HG02943 (cell line): Measurements from ENCODE around the gene TXN2.
"Not testable (repeated sequence)": the region's sequence is repeated elsewhere in the genome, so short reads cannot be mapped to it uniquely, and the experiment has no call there.

ENCODE experiments used
- ATAC-seq: cut with Tn5 transposase; IDR thresholded peaks from one replicate; pipeline ENCODE4 v1.9.1; 2021; ENCODE audit warnings: mild to moderate bottlenecking, low read depth, moderate library complexity; ENCODE audit not compliant: unreplicated experiment

The TXN2 gene

DNA sequence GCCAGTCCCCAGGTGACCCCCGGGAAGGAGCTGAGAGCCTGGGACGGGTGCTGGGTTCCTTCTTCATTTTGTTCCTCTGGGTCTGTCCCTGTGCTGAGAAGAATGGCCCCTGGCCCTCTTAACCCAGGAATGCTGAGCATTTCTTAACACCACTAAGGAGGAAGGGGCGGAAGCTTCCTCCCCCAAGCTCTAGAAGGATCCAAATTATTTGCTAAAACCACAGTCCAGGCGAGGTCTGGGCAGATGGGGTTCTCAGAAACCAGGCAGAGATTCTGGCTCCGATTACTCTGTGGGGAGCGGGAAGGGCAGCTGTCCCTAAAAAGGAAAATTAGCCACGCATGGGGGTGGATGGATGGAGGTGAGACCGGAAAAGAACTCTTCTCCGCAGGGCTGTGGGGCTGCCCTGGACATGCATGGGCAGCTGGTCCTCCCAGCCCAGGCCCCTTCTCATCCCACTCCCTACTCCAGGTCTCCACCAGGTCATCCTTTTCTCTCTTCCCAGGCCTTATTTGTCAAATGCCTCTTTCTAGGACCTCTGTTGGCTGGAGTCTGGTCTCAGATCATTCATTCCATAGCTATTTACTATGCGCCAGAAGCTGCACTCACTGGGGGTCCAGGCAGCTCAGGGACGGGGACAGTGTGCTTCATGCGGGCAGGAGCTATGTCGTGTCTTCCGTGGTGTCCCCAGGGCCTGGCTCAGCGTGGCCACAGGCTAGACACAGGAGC, 48.7 kb downstream of the TXN2 start:
- ATAC-seq: no peak

DNA sequence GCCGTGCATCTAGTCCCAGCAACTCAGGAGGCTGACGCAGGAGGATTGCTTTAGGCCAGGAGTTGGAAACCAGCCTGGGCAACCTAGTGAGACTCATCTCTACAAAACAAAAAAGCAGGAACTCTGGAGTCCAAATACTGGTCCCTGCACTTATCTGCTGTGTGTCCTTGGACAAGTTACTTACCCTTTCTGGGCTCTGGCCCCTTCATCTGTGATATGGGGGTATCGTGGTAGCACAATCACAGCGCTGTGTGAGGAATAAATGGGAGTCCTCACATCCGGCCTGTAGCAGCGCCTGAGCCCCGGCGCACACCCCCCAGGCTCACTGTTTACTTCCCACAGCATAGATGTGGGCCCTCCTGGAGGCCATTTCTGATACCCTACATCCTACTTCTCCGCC, 49.5 kb downstream of the TXN2 start:
- ATAC-seq: no peak

DNA sequence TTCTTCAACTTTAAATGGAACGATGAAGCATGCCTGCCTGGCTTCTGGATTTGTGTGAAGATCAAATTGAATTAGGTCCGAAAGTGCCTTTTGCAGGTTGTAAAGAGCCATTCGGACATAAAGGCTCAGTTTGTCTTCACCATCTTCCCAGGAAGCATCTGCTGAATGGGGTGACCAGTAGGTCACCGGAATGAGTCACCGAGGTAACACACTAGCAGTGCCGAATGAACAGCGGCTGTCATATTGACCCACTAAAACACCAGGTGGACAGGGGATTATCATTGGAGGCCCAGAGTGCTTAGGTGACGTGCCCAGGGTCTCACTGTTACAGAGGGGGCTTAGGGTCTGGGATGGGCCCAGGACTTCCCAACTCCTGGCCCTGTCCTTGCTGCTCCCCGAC, 50.6 kb downstream of the TXN2 start:
- no peak for ATAC-seq

DNA sequence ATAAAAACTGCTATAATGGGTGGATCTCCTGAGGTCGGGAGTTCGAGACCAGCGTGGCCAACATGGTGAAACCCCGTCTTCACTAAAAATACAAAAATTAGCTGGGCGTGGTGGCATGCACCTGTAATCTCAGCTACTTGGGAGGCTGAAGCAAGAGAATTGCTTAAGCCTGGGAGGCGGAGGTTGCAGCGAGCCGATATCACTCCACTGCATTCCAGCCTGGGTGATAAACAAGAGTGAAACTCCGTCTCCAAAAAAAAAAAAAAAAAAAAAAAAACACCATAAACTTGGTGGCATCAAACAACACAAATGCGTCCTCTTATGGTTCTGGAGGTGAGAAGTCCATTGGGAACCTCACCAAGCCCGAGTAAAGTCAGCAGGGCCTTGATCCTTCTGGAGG, 53.5 kb downstream of the TXN2 start:
- not testable (repeated sequence) for ATAC-seq

DNA sequence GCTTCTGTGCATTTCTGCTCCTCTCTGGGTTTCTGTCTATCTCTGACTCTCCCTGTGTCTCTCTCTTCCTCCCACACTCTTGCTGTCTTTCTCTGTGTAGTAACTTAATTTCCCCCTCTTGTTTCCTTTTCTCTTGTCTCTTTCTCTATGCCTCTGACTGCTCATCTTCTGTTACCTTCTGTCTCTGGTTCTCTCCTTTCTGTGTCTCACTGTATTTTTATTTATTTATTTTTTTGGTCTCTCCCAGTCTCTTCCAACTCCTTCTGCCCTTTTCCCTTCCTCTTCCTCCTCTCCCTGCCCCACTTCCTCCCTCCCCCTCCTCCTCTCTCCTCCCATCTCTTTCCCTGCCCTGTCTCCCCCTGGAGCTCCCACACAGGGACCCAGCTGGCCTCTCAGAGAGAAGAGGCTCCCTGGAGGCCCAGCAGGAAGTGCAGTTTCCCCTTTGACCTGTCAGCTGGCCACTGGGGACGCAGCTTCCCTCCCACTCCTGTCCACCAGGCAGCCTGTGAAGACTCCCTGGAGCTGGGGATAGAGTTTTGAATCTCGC, 55.4 kb downstream of the TXN2 start:
- ATAC-seq: no peak

DNA sequence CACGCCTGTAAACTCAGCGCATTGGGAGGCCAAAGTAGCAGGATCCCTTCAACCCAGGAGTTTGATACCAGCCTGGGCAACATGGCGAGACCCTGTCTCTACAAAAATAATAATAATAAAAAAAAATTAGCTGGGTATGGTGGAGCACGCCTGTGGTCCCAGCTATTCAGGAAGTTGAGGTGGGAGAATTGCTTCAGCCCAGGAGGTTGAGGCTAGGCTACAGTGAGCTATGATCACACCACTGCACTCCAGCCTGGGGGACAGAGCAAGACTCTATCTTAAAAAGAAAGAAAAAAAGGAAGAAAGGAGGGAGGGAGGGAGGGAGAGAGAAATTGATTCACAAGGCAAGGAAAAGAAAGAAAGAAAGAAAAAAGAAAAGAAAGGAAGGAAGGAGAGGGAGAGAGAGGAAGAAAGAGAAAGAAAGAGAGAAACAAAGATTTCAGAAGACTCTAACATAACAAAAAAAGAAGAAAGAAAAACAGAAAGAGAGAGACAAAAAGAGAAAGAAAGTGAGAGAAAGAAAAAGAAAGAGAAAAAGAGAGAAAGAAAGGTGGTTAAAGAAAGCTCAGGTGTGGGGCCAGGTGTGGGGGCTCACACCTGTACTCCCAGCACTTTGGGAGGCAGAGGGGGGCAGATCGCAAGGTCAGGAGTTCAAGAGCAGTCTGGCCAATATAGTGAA, 56.4 kb downstream of the TXN2 start:
- ATAC-seq: no peak

DNA sequence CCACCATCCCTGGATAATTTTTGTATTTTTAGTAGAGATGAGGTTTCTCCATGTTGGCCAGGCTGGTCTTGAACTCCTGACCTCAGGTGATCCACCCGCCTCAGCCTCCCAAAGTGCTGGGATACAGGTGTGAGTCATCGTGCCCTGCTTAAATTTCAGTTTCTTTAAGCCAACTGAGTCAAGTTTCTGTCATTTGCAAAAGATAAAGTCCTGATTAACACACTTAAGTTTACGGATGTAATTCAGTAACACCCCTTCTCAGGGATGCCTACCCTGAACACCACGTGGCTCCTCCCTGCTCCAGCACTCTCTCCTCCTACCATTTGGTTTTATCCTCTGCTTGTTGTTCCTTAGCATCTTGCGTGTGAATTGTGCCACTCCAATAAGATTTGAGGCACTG, 57.0 kb downstream of the TXN2 start:
- not testable (repeated sequence) for ATAC-seq

DNA sequence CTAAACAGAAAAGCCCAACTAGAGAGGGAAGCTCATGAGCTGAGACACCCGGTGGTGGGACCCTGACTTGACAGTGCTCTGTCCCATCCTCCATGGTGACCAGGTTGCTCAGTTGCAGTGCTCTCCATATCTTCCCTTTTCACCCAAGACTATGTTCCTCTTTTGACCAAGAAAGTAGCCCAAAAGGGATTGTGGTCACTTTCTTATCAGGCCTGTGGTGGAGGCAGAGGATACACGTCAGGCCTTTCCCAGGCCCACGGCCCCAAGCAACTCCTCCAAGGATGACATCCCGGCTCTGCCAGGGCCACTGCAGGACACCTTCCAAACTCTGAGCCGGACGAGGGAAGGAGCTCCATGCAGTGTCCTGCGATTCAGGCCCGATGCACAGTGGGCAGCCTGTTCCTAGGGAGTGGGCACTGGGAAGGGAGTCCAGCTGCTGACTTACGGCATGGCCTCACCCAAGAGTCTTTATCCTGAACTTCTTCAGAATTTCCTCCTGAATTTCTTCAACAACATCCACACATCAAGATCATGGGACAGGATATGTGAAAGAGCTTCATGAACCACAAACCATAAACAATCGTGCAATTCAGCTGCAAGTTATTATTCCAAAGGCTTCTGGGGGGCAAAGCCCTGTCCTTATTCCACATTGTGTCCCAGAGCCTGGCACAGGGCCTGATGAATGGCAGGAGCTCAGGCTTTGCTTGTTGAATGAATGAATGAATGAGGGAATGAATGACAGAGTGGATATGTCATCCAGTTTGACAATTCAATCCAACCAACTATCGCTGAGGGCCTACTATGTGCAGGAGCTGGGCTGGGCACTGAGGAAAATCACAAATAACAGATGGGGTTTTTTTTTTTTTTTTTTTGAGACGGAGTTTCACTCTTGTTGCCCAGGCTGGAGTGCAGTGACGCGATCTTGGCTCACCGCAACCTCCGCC, 57.7 kb downstream of the TXN2 start:
- ATAC-seq: no peak

DNA sequence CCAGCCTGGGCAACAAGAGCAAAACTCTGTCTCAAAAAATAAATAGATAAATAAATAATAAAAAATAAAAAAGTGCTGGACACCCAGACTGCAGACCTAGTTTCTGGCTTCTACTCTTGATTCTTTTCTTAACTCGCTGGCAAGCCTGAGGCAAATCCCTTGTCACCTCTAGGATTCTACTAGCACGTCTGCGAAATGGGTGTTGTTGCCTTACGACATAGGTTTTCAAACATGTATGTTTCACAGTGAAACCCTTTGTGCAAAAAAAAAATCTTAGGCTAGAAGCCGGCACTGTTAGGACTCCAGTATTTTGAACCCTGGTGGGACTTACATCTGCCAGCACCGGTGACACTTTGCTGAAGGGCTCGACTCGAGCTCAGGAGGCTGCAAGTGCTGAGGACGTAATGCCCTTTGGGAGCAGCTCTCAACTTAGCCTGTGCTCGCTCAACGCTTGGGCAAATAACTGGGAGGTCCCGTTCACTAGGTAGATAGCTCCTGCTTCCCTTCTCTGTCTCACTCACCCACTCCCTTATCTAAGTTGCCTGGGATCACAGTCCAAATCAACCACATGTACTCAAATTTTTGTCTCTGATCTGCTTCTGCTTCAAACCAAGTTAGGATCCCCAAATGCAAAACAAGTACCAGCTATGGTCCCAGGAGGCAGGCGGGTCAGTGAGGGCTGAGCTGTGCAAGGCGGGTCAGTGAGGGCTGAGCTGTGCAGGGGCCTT, 59.0 kb downstream of the TXN2 start:
- ATAC-seq: no peak

DNA sequence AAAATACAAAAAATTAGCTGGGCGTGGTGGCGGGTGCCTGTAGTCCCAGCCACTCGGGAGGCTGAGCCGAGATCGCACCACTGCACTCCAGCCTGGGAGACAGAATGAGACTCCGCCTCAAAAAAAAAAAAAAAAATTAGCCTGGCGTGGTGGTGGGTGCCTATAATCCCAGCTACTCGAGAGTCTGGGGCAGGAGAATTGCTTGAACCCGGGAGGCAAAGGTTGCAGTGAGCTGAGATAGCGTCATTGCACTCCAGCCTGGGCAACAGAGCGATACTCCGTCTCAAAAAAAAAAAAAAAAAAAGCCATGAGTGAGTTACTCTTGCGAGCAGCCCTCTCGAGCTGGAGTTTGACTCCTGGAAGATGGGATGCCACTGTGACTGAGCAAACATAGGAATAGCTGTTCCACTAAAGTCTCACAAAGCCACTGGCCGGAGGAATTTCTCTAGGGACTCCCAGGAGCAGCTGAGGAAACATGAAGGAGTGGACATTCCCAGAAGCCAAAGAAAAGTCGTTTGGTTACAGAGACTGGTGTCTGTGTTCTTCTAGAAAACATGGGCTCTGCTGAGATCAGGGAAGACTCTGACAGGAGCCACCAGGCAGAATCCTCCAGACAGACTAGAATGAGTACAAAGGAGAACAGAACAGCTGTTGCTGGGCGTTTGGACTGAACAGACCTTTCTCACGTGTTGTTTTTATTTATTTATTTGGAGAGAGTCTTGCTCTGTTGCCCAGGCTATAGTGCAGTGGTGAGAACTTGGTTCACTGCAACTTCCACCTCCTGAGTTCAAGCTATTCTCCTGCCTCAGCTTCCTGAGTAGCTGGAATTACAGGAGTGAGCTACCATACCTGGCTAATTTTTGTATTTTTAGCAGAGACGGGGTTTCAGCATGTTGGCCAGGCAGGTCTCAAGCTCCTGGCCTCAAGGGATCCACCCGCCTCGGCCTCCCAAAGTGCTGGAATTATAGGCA, 61.2 kb downstream of the TXN2 start:
- no peak for ATAC-seq

DNA sequence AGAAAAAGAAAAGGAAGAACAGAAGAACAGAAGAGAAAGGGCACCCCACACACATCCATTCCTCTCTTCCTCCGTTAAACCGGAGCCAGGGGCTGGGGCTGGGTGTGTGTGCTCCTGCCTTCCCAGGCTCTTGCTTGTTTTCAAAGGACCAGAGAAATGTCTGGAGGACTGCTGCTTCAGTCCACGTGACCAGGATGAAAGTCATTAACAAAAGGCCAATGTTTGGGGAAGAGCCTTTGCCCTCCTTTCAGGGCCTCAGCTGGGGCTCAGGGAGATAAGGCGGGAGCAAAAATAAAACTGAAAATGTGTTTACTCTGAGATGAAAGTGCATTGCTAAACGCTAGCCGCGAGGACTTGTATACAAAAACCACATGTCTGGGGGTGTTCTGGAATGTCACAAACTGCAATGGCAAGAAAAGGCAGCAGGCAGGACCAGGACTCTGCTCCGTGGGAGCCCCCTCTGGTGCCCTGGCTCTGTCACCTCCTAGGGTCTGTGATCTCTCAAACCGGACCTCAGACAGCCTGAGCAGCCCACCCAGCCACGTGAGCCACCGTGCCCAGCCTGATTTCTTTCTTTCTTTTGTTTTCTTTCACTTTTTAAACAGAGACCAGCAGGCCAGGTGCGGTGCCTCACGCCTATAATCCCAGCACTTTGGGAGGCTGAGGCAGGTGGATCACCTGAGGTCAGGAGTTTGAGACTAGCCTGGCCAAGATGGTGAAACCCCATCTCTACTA, 62.1 kb downstream of the TXN2 start:
- ATAC-seq: no peak

DNA sequence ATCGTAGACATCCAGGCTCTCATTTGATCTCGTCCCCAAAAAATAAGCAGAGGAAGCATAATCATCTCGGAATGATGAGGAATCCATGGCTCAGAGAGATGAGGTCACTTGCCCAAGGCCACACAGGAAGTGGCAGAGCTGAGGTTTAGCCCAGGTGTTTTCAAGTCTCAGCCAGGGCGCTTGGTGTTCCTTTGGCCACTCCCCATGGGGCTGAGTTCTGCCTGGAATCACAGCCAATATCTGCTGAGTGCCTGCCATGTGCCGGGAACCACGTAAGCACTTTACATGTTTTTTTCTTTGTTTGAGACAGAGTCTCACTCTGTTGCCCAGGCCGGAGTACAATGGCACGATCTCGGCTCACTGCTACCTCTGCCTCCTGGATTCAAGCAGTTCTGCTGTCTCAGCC, 64.2 kb downstream of the TXN2 start:
- ATAC-seq: no peak
